ENCODE data around the gene PTH1R.

PTH1R gene

GRCh38 chr3:46865031-46865507 is 12.5 kb upstream of the PTH1R start:
- H3K36me3 ChIP-seq (ENCODE audit: insufficient read depth, low read length) = no peaks in the 10 kb centered on the region
- H3K9ac ChIP-seq (ENCODE audit: low read depth, low read length) = no peak overlapping the region
- no peaks in the 10 kb centered on the region for H3K9me3 ChIP-seq (ENCODE audit: control insufficient read depth, insufficient read depth, low read length)
- peaks cover 4% of the 10 kb centered on the region; the same call in 1 of the 2 replicates for H3K4me1 ChIP-seq (ENCODE audit: insufficient read depth, low read length)

GRCh38 chr3:46865546-46865945 is 12.0 kb upstream of the PTH1R start:
- Histone ChIP-seq H3K9ac (ENCODE audit: low read depth, low read length) (no peak overlapping the region), H3K4me1 (ENCODE audit: insufficient read depth, low read length) (peaks cover 4% of the 10 kb centered on the region; the same call in 1 of the 2 replicates), H3K9me3 (ENCODE audit: control insufficient read depth, insufficient read depth, low read length) (no peaks in the 10 kb centered on the region), H3K36me3 (ENCODE audit: insufficient read depth, low read length) (no peaks in the 10 kb centered on the region)

GRCh38 chr3:46866032-46866595 is 11.4 kb upstream of the PTH1R start:
- Histone ChIP-seq H3K9me3 (ENCODE audit: control insufficient read depth, insufficient read depth, low read length) (no peaks in the 10 kb centered on the region), H3K9ac (ENCODE audit: low read depth, low read length) (no peak overlapping the region), H3K4me1 (ENCODE audit: insufficient read depth, low read length) (peaks cover 4% of the 10 kb centered on the region; the same call in 1 of the 2 replicates), H3K36me3 (ENCODE audit: insufficient read depth, low read length) (no peaks in the 10 kb centered on the region)

GRCh38 chr3:46866720-46867549 is 10.6 kb upstream of the PTH1R start:
- Histone ChIP-seq H3K4me1 (ENCODE audit: insufficient read depth, low read length) (peaks cover 4% of the 10 kb centered on the region; the same call in 1 of the 2 replicates), H3K9ac (ENCODE audit: low read depth, low read length) (no peak overlapping the region), H3K36me3 (ENCODE audit: insufficient read depth, low read length) (no peaks in the 10 kb centered on the region), H3K9me3 (ENCODE audit: control insufficient read depth, insufficient read depth, low read length) (no peaks in the 10 kb centered on the region)

- no peaks in the 10 kb centered on the region for H3K9me3 ChIP-seq (ENCODE audit: control insufficient read depth, insufficient read depth, low read length)
- H3K9ac ChIP-seq (ENCODE audit: low read depth, low read length) = no peak overlapping the region
- H3K36me3 ChIP-seq (ENCODE audit: insufficient read depth, low read length) = no peaks in the 10 kb centered on the region
- peaks cover 4% of the 10 kb centered on the region; the same call in 1 of the 2 replicates for H3K4me1 ChIP-seq (ENCODE audit: insufficient read depth, low read length)
Observed at GRCh38 chr3:46867550-46867898, 10.0 kb upstream of the PTH1R start.

GRCh38 chr3:46868287-46868686 is 9.2 kb upstream of the PTH1R start:
- Histone ChIP-seq H3K9ac (ENCODE audit: low read depth, low read length) (no peak overlapping the region), H3K9me3 (ENCODE audit: control insufficient read depth, insufficient read depth, low read length) (no peaks in the 10 kb centered on the region), H3K36me3 (ENCODE audit: insufficient read depth, low read length) (no peaks in the 10 kb centered on the region), H3K4me1 (ENCODE audit: insufficient read depth, low read length) (no peaks in the 10 kb centered on the region; the same call in 1 of the 2 replicates)

GRCh38 chr3:46868948-46869347 is 8.6 kb upstream of the PTH1R start:
- H3K9ac ChIP-seq (ENCODE audit: low read depth, low read length) = no peak overlapping the region

GRCh38 chr3:46869440-46869839 is 8.1 kb upstream of the PTH1R start:
- no peaks in the 10 kb centered on the region for H3K4me1 ChIP-seq (ENCODE audit: insufficient read depth, low read length)
- no peaks in the 10 kb centered on the region for H3K36me3 ChIP-seq (ENCODE audit: insufficient read depth, low read length)
- no peak overlapping the region for H3K9ac ChIP-seq (ENCODE audit: low read depth, low read length)
- H3K9me3 ChIP-seq (ENCODE audit: control insufficient read depth, insufficient read depth, low read length) = no peaks in the 10 kb centered on the region

More at GRCh38 chr3:46868948-46869347, 8.6 kb upstream of the PTH1R start:
- H3K36me3 ChIP-seq (ENCODE audit: insufficient read depth, low read length) = no peaks in the 10 kb centered on the region
- H3K9me3 ChIP-seq (ENCODE audit: control insufficient read depth, insufficient read depth, low read length) = no peaks in the 10 kb centered on the region
- no peaks in the 10 kb centered on the region for H3K4me1 ChIP-seq (ENCODE audit: insufficient read depth, low read length)

GRCh38 chr3:46870651-46871050 is 6.9 kb upstream of the PTH1R start:
- Histone ChIP-seq H3K9ac (ENCODE audit: low read depth, low read length) (no peak overlapping the region), H3K36me3 (ENCODE audit: insufficient read depth, low read length) (no peaks in the 10 kb centered on the region), H3K4me1 (ENCODE audit: insufficient read depth, low read length) (no peaks in the 10 kb centered on the region), H3K9me3 (ENCODE audit: control insufficient read depth, insufficient read depth, low read length) (no peaks in the 10 kb centered on the region)

GRCh38 chr3:46871222-46871621 is 6.3 kb upstream of the PTH1R start:
- Histone ChIP-seq H3K9ac (ENCODE audit: low read depth, low read length) (no peak overlapping the region), H3K9me3 (ENCODE audit: control insufficient read depth, insufficient read depth, low read length) (no peaks in the 10 kb centered on the region)

GRCh38 chr3:46873521-46873920 is 4.0 kb upstream of the PTH1R start:
- Histone ChIP-seq H3K4me1 (ENCODE audit: insufficient read depth, low read length) (no peaks in the 10 kb centered on the region; the same call in 1 of the 2 replicates), H3K9ac (ENCODE audit: low read depth, low read length) (no peak overlapping the region), H3K36me3 (ENCODE audit: insufficient read depth, low read length) (no peaks in the 10 kb centered on the region)

More at GRCh38 chr3:46871222-46871621, 6.3 kb upstream of the PTH1R start:
- H3K36me3 ChIP-seq (ENCODE audit: insufficient read depth, low read length) = no peaks in the 10 kb centered on the region
- no peaks in the 10 kb centered on the region for H3K4me1 ChIP-seq (ENCODE audit: insufficient read depth, low read length)

GRCh38 chr3:46874430-46874829 is 3.1 kb upstream of the PTH1R start:
- Histone ChIP-seq H3K9ac (ENCODE audit: low read depth, low read length) (no peak overlapping the region), H3K4me1 (ENCODE audit: insufficient read depth, low read length) (peaks cover 3% of the 10 kb centered on the region; the same call in 1 of the 2 replicates), H3K36me3 (ENCODE audit: insufficient read depth, low read length) (no peaks in the 10 kb centered on the region), H3K9me3 (ENCODE audit: control insufficient read depth, insufficient read depth, low read length) (no peaks in the 10 kb centered on the region)

More at GRCh38 chr3:46873521-46873920, 4.0 kb upstream of the PTH1R start:
- no peaks in the 10 kb centered on the region for H3K9me3 ChIP-seq (ENCODE audit: control insufficient read depth, insufficient read depth, low read length)

GRCh38 chr3:46875560-46875959 is 2.0 kb upstream of the PTH1R start:
- Histone ChIP-seq H3K9me3 (ENCODE audit: control insufficient read depth, insufficient read depth, low read length) (no peaks in the 10 kb centered on the region), H3K4me1 (ENCODE audit: insufficient read depth, low read length) (peaks cover 3% of the 10 kb centered on the region; the same call in 1 of the 2 replicates), H3K9ac (ENCODE audit: low read depth, low read length) (no peak overlapping the region), H3K36me3 (ENCODE audit: insufficient read depth, low read length) (no peaks in the 10 kb centered on the region)

- H3K4me1 ChIP-seq (ENCODE audit: insufficient read depth, low read length) = peaks cover 3% of the 10 kb centered on the region; the same call in 1 of the 2 replicates
- no peaks in the 10 kb centered on the region for H3K9me3 ChIP-seq (ENCODE audit: control insufficient read depth, insufficient read depth, low read length)
- no peak overlapping the region for H3K9ac ChIP-seq (ENCODE audit: low read depth, low read length)
- H3K36me3 ChIP-seq (ENCODE audit: insufficient read depth, low read length) = no peaks in the 10 kb centered on the region
Observed at GRCh38 chr3:46876313-46877300, 914 bp upstream of the PTH1R start.
